ENCODE measurements around the gene CPHXL2.

- TF ChIP-seq CTCF (IDR thresholded peaks at IDR 0.05) (no peak), POLR2A (IDR thresholded peaks at IDR 0.05) (no peak)
These were observed 2.6 kb upstream of the CPHXL2 start for GRCh38 chr16:75679366-75679765.
